DOHH2 (cell line): Measurements from ENCODE around the gene CTBS.

Source experiments
- H3F3A ChIP-seq: fragments of 200-600 bp; sonication (generic), shearing (Covaris generic); 2 replicates; pipeline ENCODE4 v1.6.0; 2016; ENCODE audit warnings: antibody characterized with exemption, mild to moderate bottlenecking; ENCODE audit not compliant: control insufficient read depth, insufficient read depth
- H3K27ac ChIP-seq: fragments of 200-600 bp; sonication (generic); 2 replicates; pipeline ENCODE4 v1.5.1; 2014; ENCODE audit warnings: low read depth, mild to moderate bottlenecking, low read length, moderate library complexity
- H3K27me3 ChIP-seq: fragments of 200-600 bp; sonication (generic); 2 replicates; pipeline ENCODE4 v1.6.1; 2014; ENCODE audit warnings: mild to moderate bottlenecking, low read length, mixed read lengths; ENCODE audit not compliant: control insufficient read depth
- H3K36me3 ChIP-seq: fragments of 200-600 bp; sonication (generic); 2 replicates; pipeline ENCODE4 v1.6.1; 2014; ENCODE audit warnings: mild to moderate bottlenecking, low read length, moderate library complexity, mixed read lengths; ENCODE audit not compliant: control insufficient read depth
- H3K4me1 ChIP-seq: fragments of 200-600 bp; sonication (generic); 2 replicates; pipeline ENCODE4 v1.6.1; 2014; ENCODE audit warnings: mild to moderate bottlenecking, low read length, mixed read lengths; ENCODE audit not compliant: control insufficient read depth
- H3K4me2 ChIP-seq: fragments of 200-600 bp; sonication (generic); 2 replicates; pipeline ENCODE4 v1.6.0; 2014; ENCODE audit warnings: mild to moderate bottlenecking, low read length, moderate library complexity
- H3K4me3 ChIP-seq: fragments of 200-600 bp; sonication (generic); 2 replicates; pipeline ENCODE4 v1.5.1; 2014; ENCODE audit warnings: mild to moderate bottlenecking, low read length, mixed read lengths
- H3K79me2 ChIP-seq: fragments of 200-600 bp; sonication (generic); 2 replicates; pipeline ENCODE4 v1.6.1; 2014; ENCODE audit warnings: mild to moderate bottlenecking, low read length, mixed read lengths; ENCODE audit not compliant: control insufficient read depth
- H3K9me2 ChIP-seq: fragments of 200-600 bp; sonication (generic); replicated peaks from 2 replicates; pipeline ENCODE4 v1.6.1; 2014; ENCODE audit warnings: mild to moderate bottlenecking, low read length, mixed read lengths; ENCODE audit not compliant: control insufficient read depth
- H3K9me3 ChIP-seq: fragments of 200-600 bp; sonication (generic); 2 replicates; pipeline ENCODE4 v1.6.1; 2014; ENCODE audit warnings: antibody characterized with exemption, low read length, mixed read lengths; ENCODE audit not compliant: control insufficient read depth, insufficient read depth
- H4K20me1 ChIP-seq: fragments of 200-600 bp; sonication (generic); 2 replicates; pipeline ENCODE4 v1.6.0; 2014; ENCODE audit warnings: low read depth, mild to moderate bottlenecking, antibody characterized with exemption, low read length, moderate library complexity; ENCODE audit not compliant: control insufficient read depth, insufficient read depth
- CTCF ChIP-seq: fragments of 200-600 bp; sonication (generic); IDR thresholded peaks from one replicate; pipeline ENCODE4 v1.5.1; 2014; ENCODE audit warnings: antibody characterized with exemption, mild to moderate bottlenecking, low read depth, low read length; ENCODE audit not compliant: poor library complexity, severe bottlenecking
- EZH2phosphoT487 ChIP-seq: fragments of 200-600 bp; sonication (generic); IDR thresholded peaks from 2 replicates; pipeline ENCODE4 v1.6.1; 2017; ENCODE audit warnings: borderline replicate concordance, mild to moderate bottlenecking, antibody characterized with exemption, low read length, moderate library complexity, mixed read lengths

The CTBS gene

GRCh38 chr1:84613887-84614286 is 39.6 kb upstream of the CTBS start:
- H3K27ac ChIP-seq: no peak overlapping the region
- H3K27me3 ChIP-seq: no peaks in the 10 kb centered on the region
- no peaks in the 10 kb centered on the region for H3K36me3 ChIP-seq
- H3F3A ChIP-seq: no peaks in the 10 kb centered on the region
- H3K79me2 ChIP-seq: no peaks in the 10 kb centered on the region
- H3K4me3 ChIP-seq: no peak overlapping the region
- H3K9me3 ChIP-seq: peaks cover 26% of the 10 kb centered on the region
- H3K9me2 ChIP-seq: no peaks in the 10 kb centered on the region
- TF ChIP-seq EZH2phosphoT487 (no peak), CTCF (no peak)
- no peak overlapping the region for H3K4me2 ChIP-seq
- no peaks in the 10 kb centered on the region for H3K4me1 ChIP-seq
- H4K20me1 ChIP-seq: no peaks in the 10 kb centered on the region

- Histone ChIP-seq H3K4me2 (no peak overlapping the region), H3K79me2 (no peaks in the 10 kb centered on the region), H3K27ac (no peak overlapping the region), H3K4me1 (no peaks in the 10 kb centered on the region), H4K20me1 (no peaks in the 10 kb centered on the region), H3K4me3 (no peak overlapping the region), H3K9me2 (no peaks in the 10 kb centered on the region), H3K9me3 (peaks cover 26% of the 10 kb centered on the region), H3K36me3 (no peaks in the 10 kb centered on the region), H3F3A (no peaks in the 10 kb centered on the region), H3K27me3 (no peaks in the 10 kb centered on the region)
- TF ChIP-seq EZH2phosphoT487 (no peak), CTCF (no peak)
Measured at GRCh38 chr1:84613026-84613425, 38.8 kb upstream of the CTBS start.

GRCh38 chr1:84611796-84612195 is 37.6 kb upstream of the CTBS start:
- H3K9me2 ChIP-seq: no peaks in the 10 kb centered on the region
- H4K20me1 ChIP-seq: no peaks in the 10 kb centered on the region
- H3K9me3 ChIP-seq: peaks cover 29% of the 10 kb centered on the region
- no peaks in the 10 kb centered on the region for H3K27me3 ChIP-seq
- no peak overlapping the region for H3K27ac ChIP-seq
- H3K4me1 ChIP-seq: no peaks in the 10 kb centered on the region
- no peak overlapping the region for H3K4me2 ChIP-seq
- TF ChIP-seq EZH2phosphoT487: no peak
- no peak for TF ChIP-seq CTCF
- H3K4me3 ChIP-seq: no peak overlapping the region
- no peaks in the 10 kb centered on the region for H3K79me2 ChIP-seq
- no peaks in the 10 kb centered on the region for H3F3A ChIP-seq
- no peaks in the 10 kb centered on the region for H3K36me3 ChIP-seq

- TF ChIP-seq EZH2phosphoT487: no peak
- no peak for TF ChIP-seq CTCF
- H3K4me1 ChIP-seq: no peaks in the 10 kb centered on the region
- H3K9me3 ChIP-seq: peaks cover 35% of the 10 kb centered on the region
- H3K4me3 ChIP-seq: no peak overlapping the region
- H3K27ac ChIP-seq: no peak overlapping the region
- H3K4me2 ChIP-seq: no peak overlapping the region
- no peaks in the 10 kb centered on the region for H3K27me3 ChIP-seq
- H3F3A ChIP-seq: no peaks in the 10 kb centered on the region
- H3K36me3 ChIP-seq: no peaks in the 10 kb centered on the region
- H3K79me2 ChIP-seq: no peaks in the 10 kb centered on the region
- no peaks in the 10 kb centered on the region for H3K9me2 ChIP-seq
- H4K20me1 ChIP-seq: no peaks in the 10 kb centered on the region
Measured at GRCh38 chr1:84611091-84611490, 36.9 kb upstream of the CTBS start.
